Measurements from ENCODE around the gene SAP30BP.
A peak's percentile ranks its signal among the peaks of the same experiment; 100 is the strongest.

SAP30BP gene

DNA sequence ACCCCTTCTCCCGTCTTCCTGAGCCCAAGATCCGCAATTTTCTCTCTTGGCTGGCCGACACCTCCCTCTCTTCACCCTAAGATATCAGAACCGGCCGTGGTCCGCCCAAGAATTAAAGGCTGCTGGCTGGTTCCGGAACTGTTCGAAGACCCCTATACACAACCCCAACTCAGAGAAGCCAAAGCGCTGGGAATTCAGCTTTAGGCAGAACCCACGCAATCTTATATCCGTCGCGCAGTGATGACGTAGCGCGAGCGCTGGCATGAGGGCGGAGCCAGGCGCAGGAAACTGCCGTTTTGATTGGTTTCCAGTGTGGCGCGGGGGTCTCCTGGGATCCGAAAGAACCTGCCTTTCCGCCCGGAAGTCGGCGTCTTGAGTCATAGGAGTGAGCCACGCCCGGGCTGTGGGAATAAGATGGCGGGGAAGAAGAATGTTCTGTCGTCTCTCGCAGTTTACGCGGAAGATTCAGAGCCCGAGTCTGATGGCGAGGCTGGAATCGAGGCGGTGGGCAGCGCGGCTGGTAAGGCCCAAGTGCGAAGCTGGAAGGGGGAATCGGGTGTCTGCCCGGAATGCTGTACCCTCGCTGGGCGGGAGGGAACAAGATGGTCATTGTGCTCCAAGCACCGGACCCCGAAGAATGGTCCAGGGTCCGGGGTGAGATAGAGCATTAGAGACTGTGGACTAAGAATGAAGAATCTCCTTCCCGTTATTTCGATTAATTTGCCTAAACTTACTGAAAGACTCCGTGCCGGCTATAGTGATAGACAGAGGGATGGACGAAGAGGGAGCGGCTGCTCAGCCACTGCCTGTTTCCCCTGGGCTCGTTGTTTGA lies at the start of gene SAP30BP, which contains the start of gene RECQL5:
Gene SAP30BP (plus strand): TSS at position 380 of the 832 bp plus-strand sequence. CDS start 35 bp downstream, at position 415.
Gene RECQL5 (minus strand): TSS at position 196 of the 832 bp plus-strand sequence. CDS start 597 bp downstream, outside the sequence.
- peak; percentile 94 to 95 for DNase-seq (ENCODE audit: low read depth in 2 of 2)

DNA sequence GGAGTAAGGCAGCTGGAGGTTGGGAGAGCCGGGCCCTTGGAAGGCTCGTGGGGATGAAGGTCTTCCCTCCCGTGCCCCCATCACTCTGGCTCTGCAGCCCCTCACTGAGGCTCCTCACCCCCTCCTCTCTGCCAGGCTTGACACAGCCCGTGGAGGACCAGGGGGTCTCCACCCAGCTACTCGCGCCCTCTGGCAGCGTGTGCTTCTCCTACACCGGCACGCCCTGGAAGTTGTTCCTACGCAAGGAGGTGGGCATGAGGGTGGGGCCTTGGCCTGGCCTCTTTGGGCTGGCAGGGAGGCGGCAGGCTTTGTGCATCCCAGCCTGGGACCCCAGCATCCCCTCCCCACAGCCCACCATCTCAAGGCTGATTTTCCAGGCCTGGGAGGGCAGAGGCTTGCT lies 49.5 kb upstream of the SAP30BP start:
- DNase-seq (ENCODE audit: low read depth in 2 of 2) = no peak

DNA sequence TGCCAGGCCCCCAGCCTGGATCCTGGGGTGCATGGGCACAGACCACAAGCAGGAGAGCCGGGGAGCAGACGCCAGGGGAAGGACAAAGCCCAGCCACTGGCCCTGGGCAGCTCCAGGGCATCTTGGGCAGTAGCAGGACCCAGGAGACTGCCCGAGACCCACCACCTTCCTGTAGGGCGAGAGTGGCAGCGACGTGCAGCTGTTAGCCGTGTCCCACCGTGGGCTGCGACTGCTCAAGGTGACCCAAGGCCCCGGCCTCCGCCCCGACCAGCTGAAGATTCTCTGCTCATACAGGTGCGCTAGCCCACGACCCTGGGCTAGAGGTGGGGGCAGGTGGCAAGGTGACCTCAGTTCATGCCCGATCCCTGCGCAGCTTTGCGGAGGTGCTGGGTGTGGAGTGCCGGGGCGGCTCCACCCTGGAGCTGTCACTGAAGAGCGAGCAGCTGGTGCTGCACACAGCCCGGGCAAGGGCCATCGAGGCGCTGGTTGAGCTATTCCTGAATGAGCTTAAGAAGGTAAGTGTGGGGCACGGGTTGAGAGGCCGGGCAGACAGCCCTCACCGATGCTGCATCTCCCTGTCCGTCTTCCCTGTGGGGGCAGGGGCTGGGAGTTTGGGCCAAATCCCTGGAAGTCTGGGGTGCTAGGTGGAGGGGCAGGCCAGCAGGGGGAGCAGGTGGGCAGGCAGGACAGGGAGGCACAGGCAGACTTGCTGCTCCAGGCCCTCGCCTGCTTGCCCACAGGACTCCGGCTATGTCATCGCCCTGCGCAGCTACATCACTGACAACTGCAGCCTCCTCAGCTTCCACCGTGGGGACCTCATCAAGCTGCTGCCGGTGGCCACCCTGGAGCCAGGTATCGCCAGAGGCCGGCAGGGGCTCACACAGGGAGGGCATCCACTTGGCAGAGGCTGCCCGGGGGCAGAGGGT lies 47.4 kb upstream of the SAP30BP start:
- DNase-seq (ENCODE audit: low read depth in 2 of 2) = no peak

DNA sequence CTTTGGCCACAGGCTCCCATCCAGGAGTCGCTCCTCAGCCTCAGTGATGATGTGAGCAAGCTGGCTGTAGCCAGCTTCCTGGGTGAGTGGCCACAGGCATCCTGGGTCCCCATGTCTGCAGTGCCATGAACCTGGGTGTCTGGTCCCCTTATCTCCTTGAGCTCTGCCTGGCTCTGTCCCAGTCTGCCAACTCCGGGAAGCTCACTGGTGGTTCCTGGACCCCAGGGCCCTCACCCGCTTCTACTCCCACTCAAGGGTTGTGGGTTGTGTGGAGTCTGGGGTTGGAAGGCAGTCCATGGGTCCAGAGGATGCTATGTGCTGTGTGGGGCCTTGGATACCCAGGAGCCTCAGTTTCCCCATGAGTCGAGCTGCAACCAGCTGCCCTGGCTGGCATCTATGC lies 45.6 kb upstream of the SAP30BP start:
- no peak for DNase-seq (ENCODE audit: low read depth in 2 of 2)

DNA sequence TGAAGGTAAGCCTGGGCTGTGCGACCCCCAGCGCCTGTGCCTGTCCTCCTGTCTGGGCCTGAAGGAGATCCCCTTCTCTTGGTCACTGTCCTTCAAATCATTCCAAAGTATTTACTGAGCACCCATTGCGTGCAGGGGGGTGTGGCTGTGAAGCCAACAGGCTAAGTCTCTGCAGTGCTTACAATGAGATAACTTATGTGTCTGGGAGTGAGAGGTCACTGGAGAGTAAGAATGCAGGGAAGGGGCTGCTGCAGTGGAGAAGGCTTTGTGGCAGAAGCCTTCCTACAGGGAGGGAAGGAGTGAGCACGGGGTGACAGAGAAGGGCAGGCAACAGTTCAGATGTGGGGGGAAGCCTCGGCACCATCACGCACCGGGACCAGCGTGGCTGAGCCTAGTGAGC lies 45.1 kb upstream of the SAP30BP start:
- DNase-seq (ENCODE audit: low read depth in 2 of 2) = no peak

DNA sequence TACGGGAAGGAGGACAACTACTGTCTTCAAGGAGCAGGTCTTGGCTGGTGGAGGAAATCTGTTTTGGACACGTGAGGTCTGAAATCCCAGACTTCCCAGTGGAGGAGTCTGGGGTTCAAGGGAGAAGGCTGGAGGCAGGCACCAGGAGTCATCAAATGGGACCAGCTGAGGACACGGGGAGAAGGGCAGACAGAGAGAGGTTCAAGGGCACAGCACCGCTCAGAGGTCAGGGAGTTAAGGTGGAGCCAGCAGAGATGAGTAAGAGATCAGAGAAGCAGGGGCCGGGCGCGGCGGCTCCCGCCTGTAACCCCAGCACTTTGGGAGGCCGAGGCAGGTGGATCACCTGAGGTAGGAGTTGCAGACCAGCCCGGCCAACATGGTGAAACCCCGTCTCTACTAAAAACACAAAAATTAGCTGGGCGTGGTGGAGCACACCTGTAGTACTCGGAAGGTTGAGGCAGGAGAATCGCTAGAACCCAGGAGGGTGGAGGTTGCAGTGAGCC lies 44.3 kb upstream of the SAP30BP start:
- no peak for DNase-seq (ENCODE audit: low read depth in 2 of 2)

DNA sequence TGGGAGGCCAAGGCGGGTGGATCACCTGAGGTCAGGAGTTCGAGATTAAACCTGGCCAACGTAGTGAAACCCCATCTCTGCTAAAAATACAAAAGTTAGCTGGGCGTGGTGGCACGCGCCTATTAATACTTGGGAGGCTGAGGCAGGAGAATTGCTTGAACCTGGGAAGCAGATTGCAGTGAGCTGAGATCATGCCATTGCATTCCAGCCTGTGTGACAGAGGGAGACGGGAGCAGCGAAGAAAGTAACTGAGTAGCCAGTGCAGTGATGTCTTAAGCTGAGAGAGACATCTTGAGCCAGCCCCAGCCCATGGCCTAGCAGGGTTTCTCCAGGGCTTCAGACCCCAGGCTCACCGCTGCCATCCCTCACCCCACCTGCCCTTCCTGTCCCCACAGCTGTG lies 43.8 kb upstream of the SAP30BP start:
- no peak for DNase-seq (ENCODE audit: low read depth in 2 of 2)

DNA sequence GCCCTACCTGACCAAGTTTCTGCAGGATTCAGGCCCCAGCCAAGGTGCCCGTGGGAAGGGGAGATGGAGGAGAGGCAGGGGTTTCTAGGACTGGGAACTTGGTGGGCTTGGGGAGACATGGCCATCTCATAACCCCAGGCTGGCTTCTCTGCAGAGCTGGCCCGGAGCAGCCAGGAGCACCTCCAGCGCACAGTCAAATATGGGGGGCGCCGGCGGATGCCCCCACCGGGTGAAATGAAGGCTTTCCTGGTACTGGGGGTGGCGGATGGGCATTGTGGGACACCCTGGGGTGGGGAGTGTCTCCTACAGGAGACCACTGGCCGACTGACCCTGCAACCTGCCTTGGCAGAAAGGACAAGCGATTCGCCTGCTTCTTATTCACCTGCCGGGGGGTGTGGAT lies 43.1 kb upstream of the SAP30BP start:
- no peak for DNase-seq (ENCODE audit: low read depth in 2 of 2)

DNA sequence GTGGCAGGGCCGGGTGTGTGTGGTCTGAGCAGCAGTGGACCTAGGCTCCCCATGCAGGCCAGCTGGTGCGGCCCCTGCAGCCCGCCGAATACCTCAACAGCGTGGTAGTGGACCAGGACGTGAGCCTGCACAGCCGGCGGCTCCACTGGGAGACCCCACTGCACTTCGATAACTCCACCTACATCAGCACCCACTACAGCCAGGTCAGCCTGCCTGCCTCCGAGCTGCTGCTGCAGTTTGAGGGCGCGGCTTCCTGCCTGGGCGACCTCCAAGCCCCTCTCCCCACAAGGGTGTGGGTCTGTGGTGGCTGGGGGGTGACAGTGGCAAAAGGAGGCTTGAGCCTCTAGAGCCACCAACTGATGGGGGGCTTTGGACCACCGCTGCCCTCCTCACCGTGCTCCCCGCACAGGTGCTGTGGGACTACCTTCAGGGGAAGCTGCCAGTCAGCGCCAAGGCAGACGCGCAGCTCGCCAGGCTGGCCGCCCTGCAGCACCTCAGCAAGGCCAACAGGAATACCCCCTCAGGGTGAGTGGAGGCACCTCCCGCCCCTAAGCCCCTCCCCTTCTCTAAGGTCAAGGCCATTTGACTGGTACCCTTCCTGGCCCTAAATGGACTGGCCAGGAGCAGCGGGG lies 42.3 kb upstream of the SAP30BP start:
- no peak for DNase-seq (ENCODE audit: low read depth in 2 of 2)

DNA sequence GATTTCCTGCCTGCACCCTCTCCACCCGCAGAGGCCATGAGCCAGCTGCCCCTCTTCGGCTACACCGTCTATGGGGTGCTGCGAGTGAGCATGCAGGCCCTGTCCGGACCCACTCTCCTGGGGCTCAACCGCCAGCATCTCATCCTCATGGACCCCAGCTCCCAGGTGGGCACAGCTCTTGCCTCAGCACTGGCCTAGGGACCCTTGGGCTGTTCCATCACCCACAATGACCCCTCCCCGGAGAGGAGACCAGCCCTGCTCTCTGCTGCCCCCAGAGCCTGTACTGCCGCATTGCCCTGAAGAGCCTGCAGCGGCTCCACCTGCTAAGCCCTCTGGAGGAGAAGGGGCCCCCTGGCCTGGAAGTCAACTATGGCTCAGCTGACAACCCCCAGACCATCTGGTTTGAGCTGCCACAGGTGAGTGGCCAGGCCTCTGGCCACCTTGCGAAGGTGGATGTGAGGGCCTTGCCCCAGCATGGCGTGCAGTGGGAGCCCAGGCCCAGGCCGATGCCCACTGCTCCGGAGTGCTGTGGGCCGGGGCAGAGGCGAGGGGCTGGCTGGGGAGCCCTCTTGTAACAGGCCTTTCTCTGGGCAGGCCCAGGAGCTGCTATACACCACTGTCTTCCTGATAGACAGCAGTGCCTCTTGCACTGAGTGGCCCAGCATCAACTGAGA lies 41.2 kb upstream of the SAP30BP start:
- no peak for DNase-seq (ENCODE audit: low read depth in 2 of 2)

DNA sequence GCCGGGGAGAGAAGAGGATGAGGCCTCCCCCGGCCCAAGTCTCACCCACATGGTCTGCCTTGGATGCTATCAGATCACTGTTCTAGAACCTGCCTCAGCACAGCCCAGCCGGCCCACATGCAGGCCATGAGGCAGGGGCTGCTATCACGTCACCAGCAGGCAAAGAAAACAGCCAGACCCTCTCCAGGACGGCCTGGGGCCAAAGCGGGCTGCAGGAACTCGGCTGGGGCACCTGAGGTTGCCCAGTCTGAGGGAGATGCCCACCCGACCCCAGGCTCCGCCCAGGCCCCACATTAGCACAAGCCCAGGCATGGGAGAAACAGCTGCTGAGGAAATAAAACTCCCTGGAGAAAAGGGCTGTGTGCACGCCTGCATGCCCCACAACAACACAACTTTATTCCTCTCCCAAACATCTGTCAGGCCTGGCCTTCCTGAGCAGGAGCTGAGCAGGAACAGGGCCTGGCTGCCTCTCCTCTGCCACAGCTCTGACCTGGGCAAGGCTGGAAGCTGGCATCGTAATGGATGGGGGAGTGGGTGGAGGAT lies 40.6 kb upstream of the SAP30BP start:
- DNase-seq (ENCODE audit: low read depth in 2 of 2) = no peak

DNA sequence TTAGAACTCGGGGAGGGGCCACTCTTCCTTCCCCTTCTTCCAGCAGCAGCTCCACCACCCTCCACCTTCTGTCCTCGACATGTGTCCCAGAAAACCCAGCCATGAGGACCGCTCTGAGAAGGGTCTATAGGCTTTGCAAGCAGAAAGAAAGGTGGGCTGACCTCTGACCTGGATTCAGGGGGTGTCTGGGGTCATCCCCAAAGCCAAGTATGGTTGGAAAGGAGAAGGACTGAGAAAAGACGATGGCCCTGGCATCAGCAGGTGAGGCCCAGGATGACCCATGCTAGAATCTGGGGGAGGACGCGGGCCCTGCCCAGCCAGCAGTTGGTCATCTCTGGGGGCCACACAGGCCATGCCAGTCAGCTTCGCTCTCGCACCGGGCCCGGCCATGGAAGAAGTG lies 40.0 kb upstream of the SAP30BP start:
- no peak for DNase-seq (ENCODE audit: low read depth in 2 of 2)

DNA sequence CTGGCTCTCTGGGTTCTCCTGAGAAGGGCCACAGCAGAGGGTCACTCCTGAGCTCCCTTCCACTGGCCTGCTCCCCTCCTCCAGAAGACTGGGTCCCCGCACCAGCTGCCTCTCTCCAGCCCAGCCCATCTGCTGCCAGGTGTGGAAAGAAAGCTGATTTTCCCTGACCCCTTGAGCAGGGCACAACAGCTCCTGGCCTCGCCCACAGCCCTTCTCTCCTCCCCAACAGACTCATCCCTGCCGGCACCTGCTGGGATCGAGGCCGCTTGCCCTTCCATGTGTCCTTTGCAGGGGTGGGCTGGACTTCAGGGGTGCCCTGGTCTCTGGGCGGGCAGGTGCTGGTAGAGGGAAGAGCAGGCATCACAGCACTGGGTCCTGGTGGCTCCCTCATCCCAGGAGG lies 38.7 kb upstream of the SAP30BP start:
- no peak for DNase-seq (ENCODE audit: low read depth in 2 of 2)

DNA sequence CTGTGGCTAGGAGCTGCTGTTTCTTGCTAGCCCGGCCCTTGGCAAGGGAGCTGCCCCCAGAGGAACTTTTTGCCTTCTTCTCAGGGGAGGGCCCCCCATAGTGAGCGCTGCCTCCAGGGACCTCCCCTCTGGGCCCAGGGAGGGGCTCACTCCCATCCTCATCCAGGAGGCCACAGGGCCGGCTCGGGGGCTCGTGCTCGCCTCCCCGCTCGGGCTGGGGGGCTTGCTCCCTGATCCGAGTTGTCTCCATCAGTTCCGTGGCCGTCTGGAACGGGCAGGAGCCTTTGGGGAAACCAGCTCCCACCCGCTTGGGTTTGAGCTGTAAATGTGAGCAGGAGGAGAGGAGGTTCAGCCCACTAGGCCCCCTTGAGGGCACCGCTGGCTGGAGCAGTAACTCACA lies 38.0 kb upstream of the SAP30BP start:
- no peak for DNase-seq (ENCODE audit: low read depth in 2 of 2)

DNA sequence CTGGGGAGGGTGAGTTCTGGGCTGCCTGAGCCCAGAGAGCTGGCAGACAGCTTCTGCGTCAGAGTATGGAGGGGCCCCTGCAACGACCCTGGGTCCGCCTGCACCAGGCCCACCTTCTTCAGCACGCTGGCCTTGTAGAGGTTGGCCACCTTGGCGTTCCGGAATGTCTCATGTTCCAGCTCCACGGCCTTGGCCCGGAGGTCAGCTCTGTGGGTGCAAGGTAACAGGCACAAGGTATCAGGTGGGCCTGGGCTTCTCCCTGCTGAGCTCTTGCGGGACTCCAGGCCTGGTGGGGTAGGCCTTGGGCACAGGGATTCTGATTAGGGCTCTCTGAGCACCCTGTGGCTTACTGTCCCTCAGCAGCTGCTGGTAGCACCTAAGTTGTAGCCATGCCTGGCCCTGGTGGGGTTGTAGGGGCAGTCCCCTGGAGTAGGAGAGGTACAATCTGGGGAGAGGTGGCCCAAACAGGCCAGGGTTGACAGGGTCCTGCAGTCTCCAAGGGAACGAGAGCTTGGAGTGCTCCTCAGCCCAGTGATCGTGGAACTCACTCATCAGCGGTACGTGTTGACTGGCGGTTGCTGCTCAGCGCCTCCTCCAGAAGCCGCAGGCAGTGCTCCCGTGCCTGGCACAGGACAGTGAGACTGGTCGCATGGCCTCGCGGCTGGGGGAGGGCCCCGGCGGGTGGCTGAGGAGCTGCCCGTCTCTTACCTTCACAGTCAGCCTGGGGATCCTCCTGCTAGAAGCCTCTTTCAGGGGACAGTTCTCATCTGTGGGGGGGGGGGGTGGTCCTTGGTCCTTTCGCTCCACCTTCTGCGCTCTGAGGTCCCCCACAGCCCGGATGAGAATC lies 36.8 kb upstream of the SAP30BP start:
- no peak for DNase-seq (ENCODE audit: low read depth in 2 of 2)

DNA sequence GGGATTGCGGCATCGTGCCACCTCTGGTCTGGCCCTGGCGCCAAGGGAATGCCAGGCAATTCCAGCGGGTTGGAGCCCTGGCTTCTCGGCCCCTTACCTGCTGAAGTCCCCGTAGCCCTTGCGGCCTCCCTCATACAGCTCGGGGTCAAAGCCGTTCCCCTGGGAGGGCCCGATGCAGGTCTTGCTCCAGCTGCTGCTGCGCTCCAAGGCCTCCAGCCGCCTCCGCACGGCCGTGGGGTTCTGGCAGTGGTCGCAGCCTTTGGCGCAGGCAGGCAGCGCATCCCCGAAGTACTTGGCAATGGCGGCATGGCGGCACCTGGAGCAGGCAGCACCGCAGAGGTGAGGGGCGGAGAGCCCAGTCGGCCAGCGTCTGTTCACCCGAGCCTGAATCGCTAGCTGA lies 35.8 kb upstream of the SAP30BP start:
- DNase-seq (ENCODE audit: low read depth in 2 of 2) = no peak

DNA sequence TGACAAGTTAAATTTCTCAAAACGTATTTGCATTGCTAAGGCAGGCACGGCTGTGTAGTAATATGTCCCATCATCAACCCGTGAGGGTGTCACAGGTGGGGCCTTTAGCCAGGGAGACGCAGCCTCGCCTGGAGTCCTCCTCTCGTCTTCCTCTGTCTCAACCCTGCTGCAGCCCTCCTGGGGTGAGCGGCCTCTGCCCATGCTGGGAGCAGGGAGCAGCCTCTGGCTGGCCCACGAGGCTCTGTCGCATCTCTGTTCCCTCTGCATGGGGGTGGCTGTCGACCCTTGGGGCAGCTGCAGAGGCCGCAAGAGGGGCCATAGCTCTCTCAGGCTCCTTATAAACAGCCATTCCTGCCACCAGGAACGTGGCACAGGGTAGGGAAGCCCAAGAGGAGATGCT lies 34.7 kb upstream of the SAP30BP start:
- DNase-seq (ENCODE audit: low read depth in 2 of 2) = no peak

DNA sequence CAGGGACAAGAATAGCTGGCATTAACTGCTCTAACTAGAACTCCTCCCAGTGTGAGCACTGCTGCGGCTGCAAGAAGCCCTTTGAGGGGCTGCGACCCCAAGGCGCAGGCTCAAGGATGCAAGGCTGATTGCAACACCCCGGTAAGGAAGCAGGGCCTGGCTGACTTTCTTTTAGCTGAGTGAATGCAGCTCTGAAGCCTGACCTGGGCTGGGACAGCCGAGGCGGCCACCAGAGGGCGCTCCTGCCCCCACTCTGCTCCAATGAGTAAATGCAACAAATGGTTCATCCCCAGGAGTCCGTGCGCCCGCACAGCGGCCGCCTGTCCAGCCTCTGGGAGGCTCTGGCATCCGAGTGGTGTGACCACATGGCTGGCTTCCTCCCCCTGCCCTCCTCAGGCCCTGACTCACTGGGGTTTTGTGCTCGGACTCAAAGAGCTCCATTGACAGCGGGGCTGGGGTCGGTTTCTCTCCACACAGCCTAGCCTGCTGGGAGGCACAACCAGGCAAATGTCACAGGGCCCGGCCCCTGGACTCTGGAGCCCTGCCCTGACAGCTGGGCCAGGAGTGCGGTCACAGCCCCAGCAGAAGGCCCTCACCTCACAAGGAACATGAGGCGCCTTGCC lies 34.2 kb upstream of the SAP30BP start, which contains the start of gene SMIM5:
Gene SMIM5 (plus strand): TSS at position 572 of the 623 bp plus-strand sequence. CDS start 6,768 bp downstream, outside the sequence.
- peak; percentile 61 to 66 for DNase-seq (ENCODE audit: low read depth in 2 of 2)
